T-helper 2 cell (primary cell): Measurements from ENCODE around the gene TRMT61A.

Source experiments
- DNase-seq, 5 experiments: peaks; one replicate each; pipeline versions ENCODE4 v3.0.0 to v3.0.0-alpha.2; 2012 to 2022

TRMT61A gene

DNA sequence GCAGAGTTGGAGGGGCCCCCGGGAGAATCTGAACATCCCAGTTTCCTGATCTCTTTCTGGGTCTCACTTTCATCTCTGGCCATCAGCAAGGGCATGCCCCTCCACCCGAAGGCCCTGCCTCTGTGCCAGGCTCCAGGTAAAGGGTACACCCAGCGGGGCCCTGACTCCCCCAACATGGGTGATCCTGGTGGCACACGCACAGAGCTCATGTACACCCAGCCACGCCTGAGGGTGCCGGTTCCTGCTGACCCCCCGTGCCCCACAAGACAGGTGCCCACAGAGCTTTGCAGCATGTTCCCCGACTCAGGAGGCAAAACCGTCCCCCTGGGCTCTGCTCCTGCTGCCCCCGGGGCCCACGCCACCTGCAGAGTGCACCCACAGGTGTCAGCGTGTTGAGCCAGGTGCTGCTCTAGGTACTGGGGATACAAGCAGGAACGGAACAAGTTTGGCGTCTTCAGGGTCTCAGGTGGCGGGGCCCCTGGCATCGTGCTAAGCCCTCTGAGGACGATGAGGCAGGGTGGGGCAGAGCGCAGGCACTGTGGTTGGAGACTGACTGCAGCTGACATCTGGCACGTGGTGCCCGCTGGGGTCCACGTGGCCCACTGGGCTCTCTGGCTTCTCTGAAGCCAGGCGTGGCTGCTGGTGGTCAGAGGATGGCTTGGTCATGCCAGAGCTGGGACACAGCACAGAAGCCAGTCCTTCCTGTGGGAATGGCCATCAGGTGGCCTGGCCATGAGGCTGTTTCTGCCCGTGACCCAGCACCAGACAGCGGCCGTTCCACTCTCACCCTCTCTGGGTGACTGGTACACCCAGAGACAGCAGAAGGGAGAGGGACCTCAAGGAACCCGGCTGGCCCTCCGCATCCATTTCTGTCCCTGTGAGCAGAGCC, 19.7 kb downstream of the TRMT61A start:
- no peak for DNase-seq

DNA sequence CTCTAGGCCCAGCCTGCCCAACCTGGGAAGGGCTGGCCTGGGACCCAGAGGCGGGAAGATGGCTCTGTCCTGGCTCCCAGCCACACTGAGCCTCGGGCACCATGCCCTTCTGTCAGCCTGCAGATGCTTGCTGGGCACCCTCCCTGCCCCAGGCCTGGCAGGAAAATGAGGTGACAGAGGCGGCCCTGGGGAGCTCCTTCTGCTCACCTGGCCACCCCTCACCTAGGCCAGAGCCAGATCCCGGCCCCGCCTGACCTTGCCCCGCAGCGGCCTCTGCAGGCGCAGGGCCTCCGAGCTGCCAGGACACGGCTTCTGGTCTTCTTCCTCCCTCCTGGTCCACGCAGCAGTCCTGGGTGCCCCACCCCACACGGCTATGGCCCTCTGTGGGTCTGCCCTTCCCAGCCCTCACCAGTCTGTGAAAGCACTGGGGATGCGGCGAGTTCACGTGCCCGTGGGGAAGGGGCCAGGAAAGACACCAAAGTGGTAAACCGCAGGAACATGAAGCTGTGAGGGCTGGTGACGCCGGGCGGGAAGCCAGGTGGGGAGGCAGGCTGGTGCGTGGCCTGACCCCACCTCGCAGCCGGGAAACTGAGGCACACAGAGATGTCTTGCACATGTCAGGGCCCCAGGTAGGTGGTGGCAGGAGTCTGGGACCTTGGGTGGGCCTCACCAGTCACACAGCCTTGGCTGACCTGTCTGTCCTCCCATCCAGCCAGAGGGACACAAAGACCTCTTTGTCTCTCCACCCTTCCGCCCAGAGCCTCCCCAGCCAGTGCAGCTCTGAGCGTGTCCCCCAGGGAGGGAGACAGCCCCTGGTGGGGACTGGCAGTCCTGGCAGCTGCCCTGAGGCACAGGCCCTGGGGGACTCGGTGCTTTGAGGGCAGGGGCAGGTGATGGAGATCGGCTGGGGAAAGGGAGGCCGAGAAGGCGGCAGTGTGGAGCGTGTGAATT, 20.6 kb downstream of the TRMT61A start:
- no peak for DNase-seq

GRCh38 chr14:103550451-103551337, 21.7 kb downstream of the TRMT61A start:
- DNase-seq = no peak

DNA sequence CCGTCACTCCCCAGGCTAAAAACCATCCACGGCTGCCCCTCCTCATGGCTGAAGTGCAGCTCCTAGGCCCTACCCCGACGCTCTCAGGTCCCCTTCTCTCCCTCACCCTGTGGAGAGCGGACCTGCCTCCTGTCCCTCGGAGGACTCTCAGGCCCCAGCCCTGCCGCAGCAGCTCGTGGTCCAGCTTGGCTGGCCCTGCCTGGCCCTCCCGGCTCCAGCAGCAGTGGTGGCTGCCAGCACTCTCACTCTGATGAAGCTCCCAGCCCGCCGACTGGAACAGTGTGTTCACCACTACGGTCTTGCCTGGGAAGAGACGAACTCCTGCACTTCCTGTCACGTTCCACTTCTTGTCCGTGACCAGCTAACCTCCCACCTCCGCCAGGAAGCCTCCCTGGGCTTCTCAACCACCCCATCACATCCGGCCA, 22.4 kb downstream of the TRMT61A start:
- DNase-seq = no peak

- no peak for DNase-seq
Measured at GRCh38 chr14:103552011-103552845, 23.2 kb downstream of the TRMT61A start.

DNA sequence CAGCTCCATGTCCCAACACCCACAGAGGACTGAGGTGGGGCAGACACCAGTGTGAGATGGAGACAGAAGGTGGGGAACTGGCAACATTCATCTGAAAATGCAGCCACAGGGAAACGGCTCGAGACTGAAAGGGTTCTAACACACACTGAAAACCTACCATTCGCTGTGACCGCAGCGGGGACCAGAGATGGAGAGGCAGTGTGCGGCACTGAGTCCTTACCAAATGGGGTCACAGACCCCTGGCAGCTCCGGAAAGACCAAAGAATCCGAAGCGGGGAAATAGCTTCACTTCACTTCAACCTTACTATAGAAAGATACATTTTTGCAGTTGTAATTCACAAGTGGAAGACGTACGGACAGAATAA, 23.8 kb downstream of the TRMT61A start:
- DNase-seq = no peak

GRCh38 chr14:103555559-103556337, 26.8 kb downstream of the TRMT61A start:
- DNase-seq = no peak

GRCh38 chr14:103556946-103557758, 28.2 kb downstream of the TRMT61A start:
- DNase-seq = no peak

DNA sequence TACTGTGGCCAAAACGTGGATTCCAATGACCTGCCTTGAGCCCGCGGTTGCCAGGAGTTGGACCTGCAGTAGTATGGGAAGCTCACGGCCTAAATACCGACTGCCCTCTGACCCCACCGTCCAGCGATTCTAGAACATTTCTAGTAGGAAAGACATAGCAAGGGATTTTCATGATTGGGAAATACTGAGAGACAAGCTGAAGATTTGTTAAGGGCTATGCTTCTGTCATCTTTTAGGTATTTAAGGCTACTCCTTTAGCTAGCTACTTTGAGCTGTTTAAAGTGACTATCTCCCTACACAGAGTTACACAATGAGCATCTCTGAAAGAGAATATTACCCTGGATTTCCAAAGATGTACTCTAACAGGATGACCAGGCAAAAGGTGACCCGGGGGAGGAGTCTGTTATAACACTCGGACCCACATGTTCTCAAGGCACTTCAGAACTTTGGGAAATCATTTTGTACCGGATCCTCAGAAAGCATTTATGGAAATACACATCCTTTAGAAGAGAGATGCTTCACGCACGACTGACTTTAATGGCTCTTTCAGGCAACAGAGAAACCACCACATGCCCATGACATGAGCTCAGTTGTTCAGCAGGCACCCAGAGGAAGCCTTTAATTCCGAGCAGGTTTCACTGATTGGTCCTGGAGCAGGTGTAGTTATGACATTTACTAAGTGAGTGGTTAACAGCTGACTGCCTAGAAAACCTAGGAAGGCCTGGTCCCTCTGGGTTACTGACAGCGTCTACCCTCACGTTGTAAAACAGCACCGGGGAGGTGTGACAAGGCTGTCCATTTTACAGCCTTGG, 29.3 kb downstream of the TRMT61A start:
- no peak for DNase-seq

GRCh38 chr14:103559766-103560165, 30.8 kb downstream of the TRMT61A start:
- DNase-seq = no peak

- no peak for DNase-seq
Measured at GRCh38 chr14:103560691-103561090, 31.7 kb downstream of the TRMT61A start.

DNA sequence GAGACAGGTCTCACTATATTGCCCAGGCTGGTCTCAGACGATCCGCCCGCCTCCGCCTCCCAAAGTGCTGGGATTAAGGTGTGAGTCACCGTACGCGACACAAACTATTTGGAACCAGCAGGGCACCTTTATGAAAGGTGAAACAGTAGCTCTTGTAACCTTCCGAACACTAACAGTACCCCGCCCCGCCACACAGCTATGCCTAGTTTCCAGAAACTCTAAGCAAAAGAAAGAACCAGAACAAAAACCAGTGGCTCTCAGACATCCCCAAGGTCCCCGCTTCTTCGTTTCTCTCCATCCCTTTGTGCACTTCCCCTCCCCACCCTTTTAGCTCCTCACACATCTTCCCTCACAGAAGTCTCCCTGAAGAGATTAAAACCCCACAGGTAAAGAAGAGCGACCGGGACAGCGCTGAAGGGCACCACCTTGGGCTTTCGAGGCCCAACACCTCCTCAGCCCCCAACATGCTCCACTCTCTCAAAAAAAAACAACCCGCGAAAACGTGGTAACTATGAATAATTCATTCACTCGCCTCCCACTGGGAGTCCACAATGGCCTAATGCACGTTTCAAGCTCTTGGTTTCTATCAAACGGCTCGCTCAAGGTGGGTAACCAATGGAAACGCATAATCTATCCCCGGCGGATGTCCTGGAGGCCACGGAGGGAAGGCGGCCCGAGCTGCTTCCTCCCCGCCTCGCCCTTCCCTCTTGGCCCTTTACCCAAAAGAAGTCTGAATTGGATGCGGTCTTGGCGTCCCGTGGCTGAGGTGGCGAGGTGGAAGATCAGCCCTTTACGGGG, 32.6 kb downstream of the TRMT61A start:
- peak in 4 of 5 experiments; percentile 19 to 63 (median 24) for DNase-seq

GRCh38 chr14:103562179-103562428, 33.1 kb downstream of the TRMT61A start:
- peak in 1 of 5 experiments; percentile 19 for DNase-seq

DNA sequence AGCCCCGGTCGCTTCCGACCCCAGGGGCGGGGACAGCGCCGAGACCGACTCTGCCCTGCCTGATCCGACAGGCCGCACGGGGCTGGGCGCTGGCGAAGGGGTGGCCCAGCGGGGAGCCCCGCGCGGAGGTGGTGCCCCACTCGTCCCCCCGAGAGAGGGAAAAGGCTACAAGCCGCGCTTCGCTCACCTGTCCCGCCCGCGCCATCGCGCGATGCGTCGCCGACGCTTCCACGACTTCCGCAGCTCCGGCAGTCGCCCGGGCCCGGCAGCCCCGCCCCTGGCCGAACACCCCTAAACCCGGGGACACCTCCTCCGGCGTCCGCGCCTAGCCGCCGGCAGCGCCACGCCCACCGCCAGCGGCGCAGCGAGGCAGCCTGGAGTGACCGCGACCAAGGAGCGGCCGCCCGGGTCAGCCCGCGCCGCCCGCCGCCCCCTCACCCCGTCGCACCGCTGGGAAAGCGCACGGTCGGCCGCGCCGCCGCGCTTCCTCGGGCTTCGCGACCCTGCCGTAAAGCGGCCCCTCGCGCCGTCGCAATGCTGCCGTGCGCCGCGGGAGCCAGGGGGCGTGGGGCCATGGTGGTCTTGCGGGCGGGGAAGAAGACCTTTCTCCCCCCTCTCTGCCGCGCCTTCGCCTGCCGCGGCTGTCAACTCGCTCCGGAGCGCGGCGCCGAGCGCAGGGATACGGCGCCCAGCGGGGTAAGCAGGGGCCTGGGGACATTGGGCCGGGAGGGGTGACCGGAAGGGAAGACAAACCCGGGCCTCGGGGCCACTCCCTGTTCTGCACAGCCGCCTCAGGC, 33.6 kb downstream of the TRMT61A start, which contains the start of the genes BAG5 and COA8:
TSS of gene BAG5 (minus strand) at position 229 of the 797 bp plus-strand sequence. CDS start 1,493 bp downstream, outside the sequence.
TSS of gene COA8 (plus strand) at position 532 of the 797 bp plus-strand sequence. CDS start at position 574, 42 bp downstream.
- DNase-seq = peak; percentile 75 to 93 (median 81)

DNA sequence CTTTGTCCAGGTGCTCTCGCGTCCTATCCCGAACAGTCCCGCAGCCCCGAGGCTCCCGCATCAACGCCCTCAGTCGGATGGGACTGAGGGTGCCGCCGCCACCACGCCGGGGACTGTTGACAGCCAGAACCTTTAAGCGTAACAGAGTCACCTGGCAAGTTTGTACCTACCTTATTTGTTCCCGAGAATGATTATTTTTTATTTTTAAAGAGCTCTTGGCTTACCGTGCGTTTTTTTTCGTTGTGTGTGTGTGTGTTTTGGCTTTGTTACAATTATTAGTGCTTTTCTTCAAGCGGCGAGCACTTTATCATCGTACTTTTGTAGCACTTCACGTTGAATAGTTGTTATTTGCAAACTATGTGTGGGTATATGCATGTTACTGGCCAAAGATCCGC, 34.2 kb downstream of the TRMT61A start:
- no peak for DNase-seq

- no peak for DNase-seq
Measured at GRCh38 chr14:103563844-103564505, 35.0 kb downstream of the TRMT61A start.

- no peak for DNase-seq
Measured at GRCh38 chr14:103568952-103569351, 40.0 kb downstream of the TRMT61A start.
